IMR-90 (cell line): ENCODE results near the gene NXNL2. TPM values are rescaled to one million over a fixed set of nuclear protein-coding genes. Genes with fewer than 3 reads are reported as not detected.

ENCODE experiments used
- ATAC-seq: fragments of 200-7000 bp; cut with Tn5 transposase; 2 replicates; pipeline ENCODE4 v1.9.1; 2020; ENCODE audit warnings: low read depth, mild to moderate bottlenecking, moderate library complexity
- BruUV-seq: library from RNA; stranded (reverse); fragments of 400-500 nt; replicated peaks from 2 replicates; lab custom pipeline; 2021; lab: Mats Ljungman, UMichigan
- CTCF ChIA-PET: fragments of 300-600 bp; formaldehyde crosslinking; extraction: SDS; loops from one replicate; lab custom pipeline; 2021; ENCODE audit warnings: antibody characterized with exemption; lab: Yijun Ruan, JAX
- POLR2A ChIA-PET: fragments of 300-600 bp; sonication (Branson Sonifier 250); formaldehyde crosslinking; loops from one replicate; lab custom pipeline; 2022; ENCODE audit warnings: antibody characterized with exemption; ENCODE audit not compliant: unreplicated experiment; lab: Charles Lee
- DNase-seq: peaks from one replicate; pipeline ENCODE4 v3.0.0; 2013
- H2AFZ ChIP-seq: replicated peaks from 2 replicates; pipeline ENCODE3; 2013; ENCODE audit warnings: low read length, mild to moderate bottlenecking; ENCODE audit not compliant: poor library complexity
- H2AK5ac ChIP-seq: 2 replicates; pipeline ENCODE4 v1.6.1; 2013; ENCODE audit warnings: low read depth, low read length, inconsistent platforms
- H2AK9ac ChIP-seq: replicated peaks from 2 replicates; pipeline ENCODE3; 2013; ENCODE audit warnings: mild to moderate bottlenecking, low read depth, low read length, moderate library complexity; ENCODE audit not compliant: poor library complexity
- H2BK120ac ChIP-seq: 2 replicates; pipeline ENCODE4 v1.6.1; 2013; ENCODE audit warnings: low read depth, low read length, inconsistent platforms
- H2BK15ac ChIP-seq: 3 replicates; pipeline ENCODE4 v1.6.1; 2013; ENCODE audit warnings: low read depth, low read length, inconsistent platforms
- H2BK20ac ChIP-seq: 2 replicates; pipeline ENCODE4 v1.6.1; 2013; ENCODE audit warnings: low read depth, mild to moderate bottlenecking, inconsistent platforms, low read length, moderate library complexity
- H2BK5ac ChIP-seq: 2 replicates; pipeline ENCODE4 v1.6.1; 2013; ENCODE audit warnings: mild to moderate bottlenecking, low read depth, low read length, inconsistent platforms; ENCODE audit not compliant: poor library complexity, severe bottlenecking
- H3K14ac ChIP-seq: replicated peaks from 2 replicates; pipeline ENCODE4 v1.6.1; 2013; ENCODE audit warnings: low read depth, low read length, inconsistent platforms
- H3K18ac ChIP-seq: 2 replicates; pipeline ENCODE4 v1.6.1; 2013; ENCODE audit warnings: low read depth, low read length, control low read depth
- H3K23ac ChIP-seq: 2 replicates; pipeline ENCODE4 v1.6.1; 2013; ENCODE audit warnings: low read depth, low read length, inconsistent platforms
- H3K27ac ChIP-seq: 2 replicates; pipeline ENCODE4 v1.5.1; 2013; ENCODE audit warnings: mild to moderate bottlenecking, control low read depth, low read length; ENCODE audit not compliant: insufficient read depth
- H3K27me3 ChIP-seq: 2 replicates; pipeline ENCODE4 v1.6.1; 2013; ENCODE audit warnings: low read length; ENCODE audit not compliant: control insufficient read depth, insufficient read depth
- H3K36me3 ChIP-seq: 2 replicates; pipeline ENCODE4 v1.6.1; 2013; ENCODE audit warnings: low read length, mixed read lengths; ENCODE audit not compliant: control insufficient read depth, insufficient read depth
- H3K4ac ChIP-seq: 2 replicates; pipeline ENCODE4 v1.6.1; 2013; ENCODE audit warnings: low read depth, low read length, inconsistent platforms
- H3K4me1 ChIP-seq: 2 replicates; pipeline ENCODE4 v1.6.1; 2013; ENCODE audit warnings: low read length, mixed read lengths; ENCODE audit not compliant: control insufficient read depth, insufficient read depth
- H3K4me2 ChIP-seq: 2 replicates; pipeline ENCODE4 v1.6.1; 2013; ENCODE audit warnings: low read depth, mild to moderate bottlenecking, control low read depth, low read length, moderate library complexity
- H3K4me3 ChIP-seq: 2 replicates; pipeline ENCODE4 v1.5.1; 2013; ENCODE audit warnings: low read depth, mild to moderate bottlenecking, control low read depth, low read length, moderate library complexity; ENCODE audit not compliant: insufficient read depth
- H3K56ac ChIP-seq: 2 replicates; pipeline ENCODE4 v1.6.1; 2013; ENCODE audit warnings: low read length, inconsistent platforms; ENCODE audit not compliant: insufficient read depth; ENCODE audit errors: extremely low read depth
- H3K79me1 ChIP-seq, 2 experiments: 2 replicates each; pipeline ENCODE4 v1.6.1; 2013; ENCODE audit warnings: low read length in 2 of 2, inconsistent platforms in 1 of 2, low read depth in 1 of 2
- H3K9ac ChIP-seq: 2 replicates; pipeline ENCODE4 v1.6.1; 2013; ENCODE audit warnings: low read depth, low read length, control low read depth
- H3K9me1 ChIP-seq: 2 replicates; pipeline ENCODE4 v1.6.1; 2013; ENCODE audit warnings: low read length, inconsistent platforms; ENCODE audit not compliant: insufficient read depth
- H3K9me3 ChIP-seq: 2 replicates; pipeline ENCODE4 v1.6.1; 2013; ENCODE audit warnings: low read length; ENCODE audit not compliant: control insufficient read depth, insufficient read depth
- H4K20me1 ChIP-seq: 2 replicates; pipeline ENCODE4 v1.6.1; 2013; ENCODE audit warnings: low read length, inconsistent platforms; ENCODE audit not compliant: insufficient read depth
- H4K5ac ChIP-seq: 2 replicates; pipeline ENCODE4 v1.6.1; 2013; ENCODE audit warnings: mild to moderate bottlenecking, low read depth, low read length, control low read depth
- H4K8ac ChIP-seq, 2 experiments: 2 replicates each; pipeline ENCODE4 v1.6.1; 2013; ENCODE audit warnings: low read depth in 2 of 2, low read length in 2 of 2, control low read depth in 1 of 2, inconsistent platforms in 1 of 2
- H4K91ac ChIP-seq: 2 replicates; pipeline ENCODE4 v1.6.1; 2013; ENCODE audit warnings: low read depth, low read length, inconsistent platforms; ENCODE audit not compliant: insufficient read depth
- BHLHE40 ChIP-seq: fragments of 150-350 bp; IDR thresholded peaks from 2 replicates; pipeline ENCODE4 v1.6.1; 2016; ENCODE audit warnings: mild to moderate bottlenecking, low read depth, low read length
- CEBPB ChIP-seq: IDR thresholded peaks from 2 replicates; pipeline ENCODE4 v1.6.1; 2012; ENCODE audit warnings: low read depth, low read length, improper control_type of control experiment
- CHD1 ChIP-seq: IDR thresholded peaks from 2 replicates; pipeline ENCODE4 v1.6.1; 2012; ENCODE audit warnings: low read depth, low read length, improper control_type of control experiment
- FOS ChIP-seq: fragments of 150-350 bp; IDR thresholded peaks from 2 replicates; pipeline ENCODE4 v1.6.1; 2016; ENCODE audit warnings: low read depth, low read length
- MAFK ChIP-seq: IDR thresholded peaks from 2 replicates; pipeline ENCODE4 v1.6.1; 2012; ENCODE audit warnings: low read depth, low read length, improper control_type of control experiment
- MAZ ChIP-seq: IDR thresholded peaks from 2 replicates; pipeline ENCODE4 v1.6.1; 2012; ENCODE audit warnings: low read depth, mild to moderate bottlenecking, low read length, improper control_type of control experiment, moderate library complexity, borderline replicate concordance
- MXI1 ChIP-seq: IDR thresholded peaks from 2 replicates; pipeline ENCODE4 v1.6.1; 2012; ENCODE audit warnings: low read depth, mild to moderate bottlenecking, low read length, moderate library complexity, borderline replicate concordance
- NFE2L2 ChIP-seq: fragments of 150-350 bp; IDR thresholded peaks from 2 replicates; pipeline ENCODE4 v1.6.1; 2016; ENCODE audit warnings: low read depth, mild to moderate bottlenecking, low read length
- POLR2A ChIP-seq: IDR thresholded peaks from 2 replicates; pipeline ENCODE4 v1.6.1; 2012; ENCODE audit warnings: mild to moderate bottlenecking, low read depth, low read length
- RAD21 ChIP-seq: IDR thresholded peaks from 2 replicates; pipeline ENCODE4 v1.6.1; 2012; ENCODE audit warnings: low read length, improper control_type of control experiment
- RCOR1 ChIP-seq: IDR thresholded peaks from 2 replicates; pipeline ENCODE4 v1.6.1; 2012; ENCODE audit warnings: mild to moderate bottlenecking, low read length, improper control_type of control experiment; ENCODE audit not compliant: insufficient replicate concordance
- RFX5 ChIP-seq: IDR thresholded peaks from 2 replicates; pipeline ENCODE4 v1.8.0; 2012; ENCODE audit warnings: low read depth, mild to moderate bottlenecking, low read length, moderate library complexity
- SMC3 ChIP-seq: fragments of 150-350 bp; IDR thresholded peaks from 2 replicates; pipeline ENCODE4 v1.6.1; 2016; ENCODE audit warnings: low read depth, mild to moderate bottlenecking, antibody characterized with exemption, low read length, moderate library complexity
- WGBS, 2 experiments: methylation state at CpG; one replicate each; pipeline versions ENCODE4 v1.1.5 to v1.1.7; 2013; ENCODE audit warnings: missing lambda C conversion rate in 2 of 2; ENCODE audit not compliant: insufficient read length in 1 of 2; ENCODE audit errors: extremely low coverage in 2 of 2; 5-methylcytosine and 5-hydroxymethylcytosine counted together
- dilution Hi-C: fragments of 300-500 bp; cut with HindIII; formaldehyde crosslinking; loops from one replicate; pipeline ENCODE4 v1.14.3; 2018; ENCODE audit warnings: low sequenced_read_pairs; ENCODE audit not compliant: unreplicated experiment
- in situ Hi-C: fragments of 300-500 bp; cut with MboI; formaldehyde crosslinking; loops from 3 replicates; pipeline ENCODE4 v1.14.3; 2019; ENCODE audit warnings: low sequenced_read_pairs, inconsistent platforms, mixed read lengths
- intact Hi-C: fragments of 100-400 bp; cut with micrococcal nuclease; formaldehyde crosslinking; loops from 2 replicates; pipeline ENCODE4 v1.10.0; 2022
- polyA plus RNA-seq, 3 experiments: library from polyadenylated mRNA; depleted of rRNA; stranded (reverse); fragments of >200 nt; gene quantifications; 2 replicates each; pipeline ENCODE4 v1.2.3, GENCODE V29; 2012; ENCODE audit warnings: low replicate concordance in 1 of 3
- total RNA-seq: library from RNA; depleted of rRNA; stranded (reverse); fragments of >200 nt; gene quantifications from 2 replicates; pipeline ENCODE4 v1.2.3, GENCODE V29; 2012
- TF ChIP-seq, protein P1 (sequence below): fragments of 150-350 bp; IDR thresholded peaks from 2 replicates; pipeline ENCODE4 v1.6.1; 2016; ENCODE audit warnings: low read depth, mild to moderate bottlenecking, low read length, moderate library complexity, borderline replicate concordance
- TF ChIP-seq, protein P2 (sequence below): fragments of 150-350 bp; IDR thresholded peaks from 2 replicates; pipeline ENCODE4 v1.6.1; 2017; ENCODE audit warnings: mild to moderate bottlenecking, antibody characterized with exemption, low read length, low read depth
- TF ChIP-seq, protein P3 (sequence below): conservative IDR thresholded peaks from 2 replicates; pipeline ENCODE4 v1.5.1; 2012; ENCODE audit warnings: mild to moderate bottlenecking, low read depth, low read length, improper control_type of control experiment

The NXNL2 gene
- total and polyA plus RNA-seq, 2 of the 4 experiments (the other 2 are of a cell fraction) = 3.2 to 6.4 TPM

- no CpG with 5 or more reads among the region's 3 CpGs for WGBS, 2 experiments
- no peak overlapping the region for H3K18ac ChIP-seq
- DNase-seq (no peak), ATAC-seq (no peak)
- H2AK5ac ChIP-seq = no peak overlapping the region
- H2BK5ac ChIP-seq = no peak overlapping the region
- dilution Hi-C loops = no loop called here
- H3K36me3 ChIP-seq = no peaks in the 10 kb centered on the region
- TF ChIP-seq FOS = no peak
- TF ChIP-seq, protein P1, sequence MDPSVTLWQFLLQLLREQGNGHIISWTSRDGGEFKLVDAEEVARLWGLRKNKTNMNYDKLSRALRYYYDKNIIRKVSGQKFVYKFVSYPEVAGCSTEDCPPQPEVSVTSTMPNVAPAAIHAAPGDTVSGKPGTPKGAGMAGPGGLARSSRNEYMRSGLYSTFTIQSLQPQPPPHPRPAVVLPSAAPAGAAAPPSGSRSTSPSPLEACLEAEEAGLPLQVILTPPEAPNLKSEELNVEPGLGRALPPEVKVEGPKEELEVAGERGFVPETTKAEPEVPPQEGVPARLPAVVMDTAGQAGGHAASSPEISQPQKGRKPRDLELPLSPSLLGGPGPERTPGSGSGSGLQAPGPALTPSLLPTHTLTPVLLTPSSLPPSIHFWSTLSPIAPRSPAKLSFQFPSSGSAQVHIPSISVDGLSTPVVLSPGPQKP = no peak
- no peak for TF ChIP-seq MXI1
- TF ChIP-seq SMC3 = no peak
- no peak for TF ChIP-seq RFX5
- TF ChIP-seq NFE2L2 = no peak
- TF ChIP-seq RCOR1 = no peak
- TF ChIP-seq MAZ = no peak
- TF ChIP-seq, protein P2, sequence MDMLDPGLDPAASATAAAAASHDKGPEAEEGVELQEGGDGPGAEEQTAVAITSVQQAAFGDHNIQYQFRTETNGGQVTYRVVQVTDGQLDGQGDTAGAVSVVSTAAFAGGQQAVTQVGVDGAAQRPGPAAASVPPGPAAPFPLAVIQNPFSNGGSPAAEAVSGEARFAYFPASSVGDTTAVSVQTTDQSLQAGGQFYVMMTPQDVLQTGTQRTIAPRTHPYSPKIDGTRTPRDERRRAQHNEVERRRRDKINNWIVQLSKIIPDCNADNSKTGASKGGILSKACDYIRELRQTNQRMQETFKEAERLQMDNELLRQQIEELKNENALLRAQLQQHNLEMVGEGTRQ = no peak
- no peak for TF ChIP-seq CHD1
- TF ChIP-seq POLR2A = no peak
- TF ChIP-seq BHLHE40 = no peak
- TF ChIP-seq MAFK = no peak
- TF ChIP-seq, protein P3, sequence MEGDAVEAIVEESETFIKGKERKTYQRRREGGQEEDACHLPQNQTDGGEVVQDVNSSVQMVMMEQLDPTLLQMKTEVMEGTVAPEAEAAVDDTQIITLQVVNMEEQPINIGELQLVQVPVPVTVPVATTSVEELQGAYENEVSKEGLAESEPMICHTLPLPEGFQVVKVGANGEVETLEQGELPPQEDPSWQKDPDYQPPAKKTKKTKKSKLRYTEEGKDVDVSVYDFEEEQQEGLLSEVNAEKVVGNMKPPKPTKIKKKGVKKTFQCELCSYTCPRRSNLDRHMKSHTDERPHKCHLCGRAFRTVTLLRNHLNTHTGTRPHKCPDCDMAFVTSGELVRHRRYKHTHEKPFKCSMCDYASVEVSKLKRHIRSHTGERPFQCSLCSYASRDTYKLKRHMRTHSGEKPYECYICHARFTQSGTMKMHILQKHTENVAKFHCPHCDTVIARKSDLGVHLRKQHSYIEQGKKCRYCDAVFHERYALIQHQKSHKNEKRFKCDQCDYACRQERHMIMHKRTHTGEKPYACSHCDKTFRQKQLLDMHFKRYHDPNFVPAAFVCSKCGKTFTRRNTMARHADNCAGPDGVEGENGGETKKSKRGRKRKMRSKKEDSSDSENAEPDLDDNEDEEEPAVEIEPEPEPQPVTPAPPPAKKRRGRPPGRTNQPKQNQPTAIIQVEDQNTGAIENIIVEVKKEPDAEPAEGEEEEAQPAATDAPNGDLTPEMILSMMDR = no peak
- no peak for TF ChIP-seq RAD21
- TF ChIP-seq CEBPB = no peak
- no peak overlapping the region for H3K4ac ChIP-seq
- no peak overlapping the region for H3K27ac ChIP-seq
- no peak overlapping the region for H3K9ac ChIP-seq
- H4K91ac ChIP-seq = no peak overlapping the region
- ChIA-PET CTCF (no interaction called here), POLR2A (no interaction called here)
- H2AFZ ChIP-seq = no peak overlapping the region
- H3K9me3 ChIP-seq = no peaks in the 10 kb centered on the region
- no peak overlapping the region for H4K8ac ChIP-seq
- no peak overlapping the region for H3K4me3 ChIP-seq
- H3K56ac ChIP-seq = no peak overlapping the region
- in situ Hi-C loops = loop anchor here (25.0 kb wide), 1 partner anchor 856 kb away; no protein-coding TSS in a partner anchor
- H3K9me1 ChIP-seq = no peaks in the 10 kb centered on the region
- no peak overlapping the region for H2AK9ac ChIP-seq
- no peaks in the 10 kb centered on the region; a peak in 1 of 4 replicates for H3K79me1 ChIP-seq
- no TSS peak for BruUV-seq
- H3K14ac ChIP-seq = no peak overlapping the region
- H3K4me2 ChIP-seq = no peak overlapping the region
- H2BK15ac ChIP-seq = no peak overlapping the region
- no peak overlapping the region for H2BK120ac ChIP-seq
- no peak overlapping the region for H4K5ac ChIP-seq
- no peaks in the 10 kb centered on the region for H4K20me1 ChIP-seq
- H3K27me3 ChIP-seq = no peaks in the 10 kb centered on the region
- no peak overlapping the region for H2BK20ac ChIP-seq
- intact Hi-C loops = no loop called here
- H3K23ac ChIP-seq = no peak overlapping the region
- no peaks in the 10 kb centered on the region for H3K4me1 ChIP-seq
Measured at GRCh38 chr9:88567870-88568269, 32.9 kb downstream of the NXNL2 start.
